Stimulated activated CD8-positive, alpha-beta memory T cell treated with anti-CD3 and anti-CD28 coated beads, Interleukin-12 subunit alpha, Interleukin-12 subunit beta, amount 100 ng/mL, for 24 hours (primary cell): Measurements from ENCODE around the gene FBXL2.
"Not testable (repeated sequence)": the region's sequence is repeated elsewhere in the genome, so short reads cannot be mapped to it uniquely, and the experiment has no call there.

Experiments
- DNase-seq: peaks from one replicate; pipeline ENCODE4 v3.0.0-alpha.2; 2020; ENCODE audit errors: extremely low read depth

The FBXL2 gene

GRCh38 chr3:33429306-33429705, 152.1 kb downstream of the FBXL2 start:
- DNase-seq: not testable (repeated sequence)

GRCh38 chr3:33430061-33430460, 152.8 kb downstream of the FBXL2 start:
- DNase-seq: no peak

DNA sequence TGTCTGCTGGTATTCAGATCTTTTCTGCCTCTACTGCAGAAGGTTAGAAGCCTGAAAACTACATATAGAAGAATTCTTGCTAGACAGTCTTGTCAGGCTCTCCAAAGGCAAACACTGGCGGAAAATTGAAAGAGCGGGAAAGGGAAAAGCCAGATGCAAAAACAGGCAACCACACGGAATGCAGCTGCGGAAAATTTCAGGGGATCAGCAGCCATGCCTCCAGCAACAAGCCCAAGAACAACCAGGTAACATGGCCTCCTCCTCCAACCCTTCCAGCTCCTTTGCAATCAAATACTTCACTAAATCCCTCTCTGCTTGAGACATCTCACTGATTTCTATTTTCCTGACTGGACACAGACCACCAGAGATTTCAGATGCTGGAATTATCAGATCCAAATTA, 153.3 kb downstream of the FBXL2 start:
- DNase-seq: no peak

GRCh38 chr3:33433843-33434242, 156.6 kb downstream of the FBXL2 start:
- DNase-seq: no peak
